Calu3 (cell line): Measurements from ENCODE around the gene GALNT6. TPM values are rescaled to one million over a fixed set of nuclear protein-coding genes. Genes with fewer than 3 reads are reported as not detected.

Experiments used
- BruUV-seq: library from RNA; stranded (reverse); fragments of 400-500 nt; replicated peaks from 2 replicates; lab custom pipeline; 2021; lab: Mats Ljungman, UMichigan
- CTCF ChIA-PET: fragments of 300-600 bp; sonication (Branson Sonifier 250); formaldehyde crosslinking; loops from one replicate; lab custom pipeline; 2022; ENCODE audit warnings: antibody characterized with exemption; lab: Charles Lee
- DNase-seq: peaks from one replicate; pipeline ENCODE4 v3.0.0; 2022
- H3K27ac Mint-ChIP-seq: one replicate; pipeline ENCODE4 v1.8.0; 2022; ENCODE audit warnings: mixed read lengths; ENCODE audit not compliant: unreplicated experiment
- H3K27me3 Mint-ChIP-seq: one replicate; pipeline ENCODE4 v1.8.0; 2022; ENCODE audit warnings: mixed read lengths; ENCODE audit not compliant: unreplicated experiment
- H3K36me3 Mint-ChIP-seq: one replicate; pipeline ENCODE4 v1.8.0; 2022; ENCODE audit warnings: mild to moderate bottlenecking, moderate library complexity, mixed read lengths; ENCODE audit not compliant: insufficient read depth, unreplicated experiment
- H3K4me1 Mint-ChIP-seq: one replicate; pipeline ENCODE4 v1.8.0; 2022; ENCODE audit warnings: mild to moderate bottlenecking, low read depth, mixed read lengths; ENCODE audit not compliant: unreplicated experiment
- H3K4me3 Mint-ChIP-seq: one replicate; pipeline ENCODE4 v1.8.0; 2022; ENCODE audit warnings: mild to moderate bottlenecking, low read depth, moderate library complexity, mixed read lengths; ENCODE audit not compliant: unreplicated experiment
- H3K9me3 Mint-ChIP-seq: one replicate; pipeline ENCODE4 v1.8.0; 2022; ENCODE audit warnings: low read depth, mixed read lengths; ENCODE audit not compliant: unreplicated experiment
- intact Hi-C: fragments of 100-400 bp; cut with micrococcal nuclease; formaldehyde crosslinking; loops from one replicate; pipeline ENCODE4 v1.10.0; 2022; ENCODE audit not compliant: unreplicated experiment
- total RNA-seq: library from RNA; stranded (reverse); gene quantifications from 2 replicates; pipeline ENCODE4 v1.2.3, GENCODE V29; 2022
- TF ChIP-seq, protein P1 (sequence below): fragments of 200-600 bp; IDR thresholded peaks from one replicate; pipeline ENCODE4 v1.8.0; 2022; ENCODE audit warnings: antibody characterized with exemption; ENCODE audit not compliant: unreplicated experiment

The GALNT6 gene
- total RNA-seq, 1 experiment from 2014 or later, result 45.3 TPM

- peaks cover 41% of the 10 kb centered on the region for H3K27me3 Mint-ChIP-seq
- no peaks in the 10 kb centered on the region for H3K9me3 Mint-ChIP-seq
- no peak for DNase-seq
- CTCF ChIA-PET, result no interaction called here
- no peak overlapping the region for H3K27ac Mint-ChIP-seq
- no peak overlapping the region for H3K4me3 Mint-ChIP-seq
- H3K36me3 Mint-ChIP-seq, result no peaks in the 10 kb centered on the region
- TF ChIP-seq, protein P1, sequence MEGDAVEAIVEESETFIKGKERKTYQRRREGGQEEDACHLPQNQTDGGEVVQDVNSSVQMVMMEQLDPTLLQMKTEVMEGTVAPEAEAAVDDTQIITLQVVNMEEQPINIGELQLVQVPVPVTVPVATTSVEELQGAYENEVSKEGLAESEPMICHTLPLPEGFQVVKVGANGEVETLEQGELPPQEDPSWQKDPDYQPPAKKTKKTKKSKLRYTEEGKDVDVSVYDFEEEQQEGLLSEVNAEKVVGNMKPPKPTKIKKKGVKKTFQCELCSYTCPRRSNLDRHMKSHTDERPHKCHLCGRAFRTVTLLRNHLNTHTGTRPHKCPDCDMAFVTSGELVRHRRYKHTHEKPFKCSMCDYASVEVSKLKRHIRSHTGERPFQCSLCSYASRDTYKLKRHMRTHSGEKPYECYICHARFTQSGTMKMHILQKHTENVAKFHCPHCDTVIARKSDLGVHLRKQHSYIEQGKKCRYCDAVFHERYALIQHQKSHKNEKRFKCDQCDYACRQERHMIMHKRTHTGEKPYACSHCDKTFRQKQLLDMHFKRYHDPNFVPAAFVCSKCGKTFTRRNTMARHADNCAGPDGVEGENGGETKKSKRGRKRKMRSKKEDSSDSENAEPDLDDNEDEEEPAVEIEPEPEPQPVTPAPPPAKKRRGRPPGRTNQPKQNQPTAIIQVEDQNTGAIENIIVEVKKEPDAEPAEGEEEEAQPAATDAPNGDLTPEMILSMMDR, result no peak
- intact Hi-C loops, result no loop called here
- no peaks in the 10 kb centered on the region for H3K4me1 Mint-ChIP-seq
- no TSS peak for BruUV-seq
Measured at GRCh38 chr12:51432921-51433320, 41.7 kb upstream of the GALNT6 start.

DNA sequence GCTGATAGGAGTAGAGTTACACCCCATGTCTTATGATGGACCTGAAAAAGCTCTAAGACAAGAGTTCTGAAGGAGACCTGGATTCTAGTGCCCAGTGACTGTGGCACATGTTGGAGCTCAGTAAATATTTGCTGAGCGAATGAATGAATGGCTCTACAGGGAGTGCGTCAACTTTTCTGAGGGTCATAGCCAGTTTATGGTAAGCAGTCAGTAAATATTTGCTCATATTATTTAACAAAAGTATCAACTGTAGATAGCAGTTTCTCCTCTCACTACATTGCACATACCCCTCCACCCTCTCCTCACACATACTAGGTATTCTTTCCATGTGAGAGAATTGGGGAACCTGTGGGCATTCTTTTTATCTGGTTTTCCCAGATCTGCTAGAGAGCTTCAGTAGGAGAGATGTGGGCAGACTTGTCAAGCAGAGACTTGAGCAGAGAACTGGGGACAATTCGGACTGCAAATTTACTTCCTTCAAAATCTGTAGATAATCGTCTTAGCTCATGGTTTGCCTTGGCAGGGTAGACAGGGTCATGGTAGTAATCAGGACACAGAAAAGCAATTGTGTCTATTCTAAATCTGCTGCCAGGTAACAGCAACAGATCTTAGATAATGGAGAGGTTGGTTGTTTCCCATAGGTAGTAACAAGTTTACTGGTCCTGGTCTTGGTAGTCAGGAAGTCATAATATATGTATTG lies 39.1 kb upstream of the GALNT6 start:
- no peaks in the 10 kb centered on the region for H3K4me1 Mint-ChIP-seq
- TF ChIP-seq, protein P1, result no peak
- peak; percentile 22 for DNase-seq
- no peak overlapping the region for H3K27ac Mint-ChIP-seq
- H3K27me3 Mint-ChIP-seq, result peaks cover 61% of the 10 kb centered on the region
- intact Hi-C loops, result no loop called here
- no peaks in the 10 kb centered on the region for H3K9me3 Mint-ChIP-seq
- H3K4me3 Mint-ChIP-seq, result no peak overlapping the region
- BruUV-seq, result no TSS peak
- CTCF ChIA-PET, result interaction anchor here (1.6 kb wide), 1 partner anchor 102 kb away, joined by 5 read pairs; no protein-coding TSS in a partner anchor
- no peaks in the 10 kb centered on the region for H3K36me3 Mint-ChIP-seq

DNA sequence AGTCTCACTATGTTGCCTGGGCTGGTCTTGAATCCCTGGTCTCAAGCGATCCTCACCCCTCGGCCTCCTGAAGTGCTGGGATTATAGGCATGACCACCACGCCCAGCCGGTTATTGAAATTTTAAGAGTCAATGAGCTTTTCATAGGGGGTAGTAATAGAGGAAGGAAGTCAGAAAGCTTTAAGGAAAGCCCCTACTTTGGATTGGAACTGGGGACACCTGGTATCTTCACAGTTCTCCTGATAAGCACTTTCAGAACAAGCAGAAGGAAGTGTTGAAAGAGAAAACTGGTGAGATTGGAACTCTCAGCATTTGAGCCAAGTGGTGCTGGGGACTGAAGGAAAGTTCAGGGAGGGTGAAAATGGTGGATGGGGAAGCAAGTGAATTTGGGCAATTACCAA lies 38.5 kb upstream of the GALNT6 start:
- no peaks in the 10 kb centered on the region for H3K4me1 Mint-ChIP-seq
- H3K27ac Mint-ChIP-seq, result no peak overlapping the region
- no peaks in the 10 kb centered on the region for H3K9me3 Mint-ChIP-seq
- intact Hi-C loops, result loop anchor here (10.0 kb wide), 1 partner anchor 245 kb away; no protein-coding TSS in a partner anchor
- no peak for DNase-seq
- H3K4me3 Mint-ChIP-seq, result no peak overlapping the region
- peaks cover 68% of the 10 kb centered on the region for H3K27me3 Mint-ChIP-seq
- TF ChIP-seq, protein P1, result no peak
- no peaks in the 10 kb centered on the region for H3K36me3 Mint-ChIP-seq
- no TSS peak for BruUV-seq
- CTCF ChIA-PET, result interaction anchor here (1.6 kb wide), 1 partner anchor 103 kb away, joined by 5 read pairs; no protein-coding TSS in a partner anchor

GRCh38 chr12:51428256-51428655 lies 37.0 kb upstream of the GALNT6 start:
- no peak overlapping the region for H3K4me3 Mint-ChIP-seq
- no peak overlapping the region for H3K27ac Mint-ChIP-seq
- TF ChIP-seq, protein P1, result no peak
- no peaks in the 10 kb centered on the region for H3K4me1 Mint-ChIP-seq
- no TSS peak for BruUV-seq
- H3K36me3 Mint-ChIP-seq, result no peaks in the 10 kb centered on the region
- peaks cover 76% of the 10 kb centered on the region for H3K27me3 Mint-ChIP-seq
- CTCF ChIA-PET, result interaction anchor here (0.9 kb wide), 1 partner anchor 396 kb away, joined by 5 read pairs; no protein-coding TSS in a partner anchor
- intact Hi-C loops, result loop anchor here (10.0 kb wide), 1 partner anchor 247 kb away; no protein-coding TSS in a partner anchor
- no peak for DNase-seq
- H3K9me3 Mint-ChIP-seq, result no peaks in the 10 kb centered on the region
